Measurements from ENCODE around the gene TRIM67.

TRIM67 gene

GRCh38 chr1:231183639-231184590, 22.1 kb downstream of the TRIM67 start:
- DNase-seq: no peak

- no peak for DNase-seq
These were observed 23.0 kb downstream of the TRIM67 start for GRCh38 chr1:231184891-231185290.

- no peak for DNase-seq
These were observed 23.5 kb downstream of the TRIM67 start for GRCh38 chr1:231185391-231185790.

- DNase-seq: no peak
These were observed 24.7 kb downstream of the TRIM67 start for GRCh38 chr1:231186356-231187115.

GRCh38 chr1:231187571-231187970, 25.7 kb downstream of the TRIM67 start:
- peak in 54 of 56 donors; percentile 16 to 94 (median 76) for DNase-seq

- peak in 22 of 56 donors; percentile 12 to 62 (median 46) for DNase-seq
These were observed 26.2 kb downstream of the TRIM67 start for GRCh38 chr1:231188072-231188471.

- DNase-seq: no peak
These were observed 26.9 kb downstream of the TRIM67 start for GRCh38 chr1:231188768-231189167.

GRCh38 chr1:231189683-231190270, 27.9 kb downstream of the TRIM67 start:
- no peak for DNase-seq

- no peak for DNase-seq
These were observed 28.6 kb downstream of the TRIM67 start for GRCh38 chr1:231190456-231190855.

GRCh38 chr1:231192620-231193163, 30.8 kb downstream of the TRIM67 start:
- DNase-seq: peak in 46 of 56 donors; percentile 8 to 78 (median 46)

GRCh38 chr1:231193710-231194340, 32.0 kb downstream of the TRIM67 start:
- DNase-seq: no peak

GRCh38 chr1:231194476-231194842, 32.6 kb downstream of the TRIM67 start:
- no peak for DNase-seq

GRCh38 chr1:231194843-231195516, 33.1 kb downstream of the TRIM67 start:
- no peak for DNase-seq

GRCh38 chr1:231196307-231196706, 34.4 kb downstream of the TRIM67 start:
- no peak for DNase-seq

- no peak for DNase-seq
These were observed 34.9 kb downstream of the TRIM67 start for GRCh38 chr1:231196728-231197127.

- DNase-seq: no peak
These were observed 38.0 kb downstream of the TRIM67 start for GRCh38 chr1:231199868-231200267.

- DNase-seq: no peak
These were observed 38.7 kb downstream of the TRIM67 start for GRCh38 chr1:231200388-231201031.

- DNase-seq: no peak
These were observed 39.6 kb downstream of the TRIM67 start for GRCh38 chr1:231201375-231201978.

GRCh38 chr1:231201979-231202633, 40.2 kb downstream of the TRIM67 start:
- no peak for DNase-seq
